NCI-H748 (cell line): ENCODE results near the gene RACK1.
"Not testable (repeated sequence)": the region's sequence is repeated elsewhere in the genome, so short reads cannot be mapped to it uniquely, and the experiment has no call there.

Experiments used
- DNase-seq: peaks from one replicate; lab custom pipeline; 2025; ENCODE audit not compliant: unreplicated experiment; lab: John Stamatoyannopoulos, UW

The RACK1 gene

DNA sequence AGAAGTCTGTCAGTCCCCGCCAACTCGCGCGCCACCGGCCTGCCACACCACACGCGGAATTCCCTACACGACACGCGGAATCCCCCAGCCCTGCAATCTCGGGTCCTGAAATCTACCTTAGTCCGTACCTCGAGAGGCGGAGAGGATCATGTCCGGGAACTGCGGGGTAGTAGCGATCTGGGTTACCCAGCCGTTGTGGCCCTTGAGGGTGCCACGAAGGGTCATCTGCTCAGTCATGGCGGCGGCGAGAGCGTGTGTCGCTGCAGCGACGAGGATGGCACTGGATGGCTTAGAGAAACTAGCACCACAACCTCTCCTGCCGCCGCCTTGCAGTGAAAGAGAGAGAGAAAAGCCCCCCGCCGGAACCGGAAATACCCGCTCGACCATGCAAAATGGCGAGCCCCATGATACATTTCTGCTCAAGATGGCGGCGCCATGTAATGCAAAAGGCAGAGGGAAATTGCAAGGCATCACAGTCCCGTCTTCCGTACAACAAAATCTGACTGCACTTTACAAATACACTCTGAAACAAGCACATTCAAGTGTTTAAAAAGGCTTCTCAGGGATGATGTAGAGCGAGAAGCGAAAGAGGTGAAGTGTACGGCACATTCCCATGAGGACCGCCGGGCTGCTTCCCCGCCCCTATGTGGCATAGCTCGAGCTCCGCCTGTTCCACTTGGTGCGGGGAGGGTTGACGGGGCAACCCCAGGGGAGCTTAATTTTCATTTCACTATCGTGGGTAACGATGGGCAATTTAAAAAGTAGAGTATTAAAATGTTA, at the start of gene RACK1:
Gene RACK1 (minus strand): TSS at position 343 of the 780 bp plus-strand sequence. CDS start 106 bp downstream, at position 237.
- DNase-seq: no peak

DNA sequence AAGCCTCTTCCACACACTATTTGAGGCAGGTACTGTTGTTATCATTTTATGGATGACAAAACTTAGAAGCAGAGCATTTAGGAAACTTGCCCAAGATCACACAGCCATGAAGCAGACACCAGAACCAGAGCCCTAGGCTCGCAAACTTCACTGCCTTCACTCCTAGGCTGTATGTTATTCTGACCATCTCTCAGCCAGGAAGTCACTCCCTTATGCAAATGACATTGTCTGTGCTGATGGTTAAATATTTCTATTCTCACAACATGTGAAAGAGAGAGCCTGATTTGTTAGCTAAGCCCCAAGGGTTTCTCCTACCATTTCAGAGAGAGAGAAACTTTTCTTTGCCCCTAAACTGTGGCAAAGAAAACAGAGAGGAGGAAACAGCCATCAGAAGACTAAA, 43.6 kb upstream of the RACK1 start:
- DNase-seq: not testable (repeated sequence)

DNA sequence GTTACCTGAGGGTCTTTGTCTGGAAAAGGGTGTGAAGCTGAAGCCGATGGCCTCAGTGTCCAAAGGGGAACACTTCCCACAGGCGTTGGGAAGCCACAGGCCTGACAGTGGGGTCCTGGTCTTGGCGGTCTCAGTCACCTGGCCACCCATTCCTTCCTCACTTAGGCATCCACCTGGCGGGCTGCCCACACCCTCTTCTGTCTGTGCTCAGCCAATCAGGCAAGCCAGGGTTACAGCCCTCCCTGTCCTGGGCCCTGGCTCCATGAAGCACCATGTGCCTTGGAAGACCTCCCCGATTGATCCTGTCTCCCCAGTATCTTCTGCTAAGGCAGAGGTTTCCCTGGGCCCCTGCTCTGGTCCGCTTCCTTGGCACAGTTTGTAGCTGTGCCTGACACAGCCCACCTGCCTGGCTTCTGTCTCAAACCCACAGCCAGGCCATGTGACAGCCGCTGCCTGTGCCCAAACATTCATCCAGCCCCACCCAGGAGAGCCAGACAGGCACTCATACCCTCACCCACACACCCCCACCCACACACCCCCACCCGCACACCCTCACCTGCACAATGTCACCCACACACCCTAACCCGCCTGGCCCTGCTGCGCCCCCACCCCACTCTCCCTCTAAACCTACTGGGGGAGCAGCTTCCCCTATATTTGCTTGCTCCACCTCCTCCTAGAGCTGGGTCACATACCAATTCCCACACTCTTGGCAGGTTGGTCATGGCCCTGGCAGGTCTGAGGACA, 42.4 kb upstream of the RACK1 start:
- DNase-seq: not testable (repeated sequence)

DNA sequence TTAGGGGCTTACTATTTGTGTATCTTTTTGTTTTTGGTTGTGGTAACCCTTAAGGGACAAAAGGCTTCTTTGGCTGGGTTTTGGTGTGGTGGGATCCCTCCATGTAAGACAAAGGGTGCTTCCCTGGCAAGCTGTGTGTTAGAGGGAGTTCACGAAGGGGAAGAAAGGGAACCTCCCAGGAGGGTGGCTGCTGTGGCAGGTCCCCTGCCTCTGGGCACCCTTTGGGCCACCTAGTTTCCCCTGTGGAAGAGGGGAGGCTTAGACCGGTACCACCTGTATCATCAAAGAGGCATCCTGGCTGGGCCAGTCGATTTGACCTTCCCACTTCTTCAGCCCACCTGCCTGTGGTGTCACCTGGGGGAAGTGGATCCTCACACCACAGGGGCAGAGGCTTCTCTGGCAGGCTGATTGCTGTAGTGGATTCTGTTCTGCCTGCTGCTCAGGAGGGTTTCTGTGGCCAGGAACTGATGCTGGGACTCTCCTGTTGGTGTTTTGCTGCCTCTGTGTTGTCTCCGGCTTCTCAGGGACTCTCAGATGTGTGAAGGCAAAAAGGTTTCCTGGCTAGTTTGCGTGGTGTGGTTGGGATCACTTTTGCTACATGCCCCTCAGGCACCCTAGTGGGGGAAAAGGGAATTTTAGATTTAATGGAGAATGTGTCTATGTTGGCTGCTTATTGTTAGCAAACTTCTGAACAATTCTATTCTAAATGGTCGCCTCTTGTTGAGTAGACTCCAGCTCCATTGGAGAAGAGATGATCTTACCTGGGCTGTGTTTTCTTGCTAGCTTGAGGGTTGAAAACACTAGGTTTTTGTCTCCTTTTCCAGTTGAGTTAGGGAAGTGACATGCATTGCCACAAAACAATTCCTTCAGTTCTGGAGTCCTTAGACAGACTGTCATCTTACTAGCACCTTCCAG, 40.4 kb upstream of the RACK1 start:
- not testable (repeated sequence) for DNase-seq

DNA sequence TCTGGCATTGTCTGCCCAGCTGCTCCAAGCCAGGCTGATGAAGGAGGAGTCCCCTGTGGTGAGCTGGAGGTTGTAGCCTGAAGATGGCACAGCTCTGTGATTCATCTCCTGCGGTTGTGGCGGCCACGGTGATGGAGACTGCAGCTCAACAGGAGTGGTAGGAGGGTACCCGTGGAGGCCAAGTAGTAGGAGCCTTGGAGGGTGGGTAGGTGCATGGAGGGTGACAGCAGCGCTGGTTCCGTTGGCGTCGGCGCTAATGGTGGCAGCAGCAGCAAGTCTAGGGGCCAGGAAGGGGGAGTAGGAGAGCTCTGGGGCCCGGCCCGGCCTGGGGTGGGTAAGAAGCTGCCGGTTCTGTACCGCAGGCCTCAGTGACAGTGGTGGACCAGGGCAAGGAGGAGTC, 39.6 kb upstream of the RACK1 start:
- DNase-seq: no peak

DNA sequence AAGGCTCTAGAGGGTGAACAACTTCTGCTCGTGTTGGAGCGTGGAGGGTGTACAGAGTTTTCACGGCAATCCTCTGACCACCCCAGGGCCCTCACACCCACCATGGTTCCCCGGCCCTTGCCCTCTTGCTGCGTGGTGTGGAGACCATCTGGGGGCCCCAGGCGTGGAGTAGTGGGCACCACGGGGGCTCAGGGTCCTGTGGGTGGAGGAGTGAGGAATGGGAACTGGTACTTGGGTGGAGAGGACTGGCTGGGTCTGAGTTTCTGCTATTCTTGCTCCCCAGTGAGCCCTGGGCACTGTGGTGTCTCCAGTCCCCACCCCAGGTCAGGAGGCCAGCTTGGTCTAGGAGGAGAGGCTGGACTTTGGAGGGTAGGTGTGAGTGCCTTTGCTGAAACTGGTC, 39.2 kb upstream of the RACK1 start:
- DNase-seq: no peak

DNA sequence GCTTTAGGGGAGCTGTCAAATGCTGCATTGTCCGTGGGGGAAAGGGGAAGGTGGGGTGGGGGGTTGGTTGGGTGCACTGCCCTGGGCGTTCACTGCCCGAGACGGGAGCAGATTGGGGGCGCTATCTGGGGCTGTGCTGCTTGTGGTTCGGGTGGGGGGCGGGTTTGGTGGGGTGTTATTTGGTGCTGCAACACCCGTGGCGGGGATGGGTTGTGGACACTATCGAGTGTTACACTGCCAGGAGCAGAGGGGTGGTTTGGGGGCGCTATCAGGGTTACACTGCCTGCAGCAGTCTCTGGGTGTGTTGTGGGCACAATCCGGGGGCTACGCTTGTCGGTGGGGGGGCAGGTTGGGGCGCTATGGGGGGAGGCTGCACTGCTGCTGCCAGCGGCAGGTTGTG, 38.7 kb upstream of the RACK1 start:
- not testable (repeated sequence) for DNase-seq

DNA sequence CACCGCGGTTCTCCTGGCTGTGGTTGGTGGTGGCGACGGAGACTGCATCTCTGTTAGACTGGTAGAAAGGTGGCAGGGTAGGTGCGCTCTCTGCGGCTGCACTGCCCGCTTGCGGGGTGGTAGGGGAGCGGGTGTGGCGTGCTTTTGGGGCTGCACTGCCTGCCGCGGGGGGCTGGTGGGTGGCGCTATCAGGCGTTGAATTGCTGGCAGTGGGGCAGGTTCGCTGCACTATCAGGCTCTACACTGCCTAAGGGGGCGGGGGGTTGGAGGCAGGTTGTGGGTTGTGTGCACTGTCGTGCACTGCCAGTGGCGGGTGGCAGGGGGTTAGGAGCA, 38.2 kb upstream of the RACK1 start:
- no peak for DNase-seq

DNA sequence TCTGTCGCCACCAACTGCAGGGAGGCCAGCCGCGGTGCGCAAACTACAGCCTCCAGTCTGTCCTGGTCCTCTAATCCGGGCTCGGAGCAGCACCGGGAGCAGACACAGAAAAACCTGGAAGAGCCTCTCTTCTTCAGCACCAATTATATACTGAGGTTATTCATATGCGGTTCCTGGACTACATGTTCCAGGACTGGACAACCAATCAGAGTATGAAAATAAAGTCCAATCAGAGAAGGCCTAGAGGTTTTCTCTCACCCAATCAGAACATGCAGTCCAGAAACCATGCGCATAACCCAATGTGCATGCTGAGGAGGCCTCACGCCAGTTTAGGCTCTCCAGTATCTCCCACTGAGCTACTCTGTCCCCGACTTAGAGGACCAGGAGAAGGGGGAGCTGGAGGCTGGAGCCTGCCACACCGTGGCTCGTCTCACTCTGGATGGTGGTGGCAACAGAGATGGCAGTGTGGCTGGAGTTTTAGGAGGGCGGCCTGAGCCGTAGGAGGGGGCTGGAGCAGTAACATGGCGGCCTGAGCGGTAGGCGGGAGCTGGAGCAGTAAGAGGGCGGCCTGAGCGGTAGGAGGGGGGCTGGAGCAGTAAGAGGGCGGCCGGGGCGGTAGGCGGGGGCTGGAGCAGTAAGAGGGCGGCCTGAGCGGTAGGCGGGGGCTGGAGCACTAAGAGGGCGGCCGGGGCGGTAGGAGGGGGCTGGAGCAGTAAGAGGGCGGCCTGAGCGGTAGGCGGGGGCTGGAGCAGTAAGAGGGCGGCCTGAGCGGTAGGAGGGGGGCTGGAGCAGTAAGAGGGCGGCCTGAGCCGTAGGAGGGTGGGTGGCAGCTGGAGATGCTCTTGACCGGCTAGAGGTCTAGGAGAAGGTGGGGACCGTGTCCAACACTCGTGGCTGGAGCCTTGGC, 37.6 kb upstream of the RACK1 start:
- no peak for DNase-seq

DNA sequence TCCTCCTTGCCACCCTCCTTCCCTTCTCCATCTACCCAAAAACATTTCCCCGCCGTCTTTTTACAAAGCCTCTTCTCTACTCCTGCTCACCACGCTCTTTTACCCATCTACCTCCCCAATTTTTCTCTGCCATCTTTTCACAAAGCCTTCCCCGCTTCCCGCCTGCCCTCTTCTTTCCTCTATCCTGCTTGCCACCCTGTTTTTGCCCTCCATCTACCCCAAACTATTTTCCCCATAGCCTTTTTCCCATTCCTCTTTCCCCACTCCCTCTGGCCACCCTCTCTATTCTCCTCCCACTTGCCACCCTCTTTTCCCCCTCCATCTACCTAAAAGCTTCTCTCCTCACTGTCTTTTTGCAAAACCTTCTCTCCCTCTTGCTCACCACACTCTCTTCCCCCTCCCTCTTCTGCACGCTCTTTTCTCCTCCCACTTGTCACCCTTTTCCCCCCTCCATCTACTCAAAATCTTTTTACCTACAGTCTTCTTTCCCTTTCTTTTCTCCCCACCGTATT, 36.6 kb upstream of the RACK1 start:
- no peak for DNase-seq

DNA sequence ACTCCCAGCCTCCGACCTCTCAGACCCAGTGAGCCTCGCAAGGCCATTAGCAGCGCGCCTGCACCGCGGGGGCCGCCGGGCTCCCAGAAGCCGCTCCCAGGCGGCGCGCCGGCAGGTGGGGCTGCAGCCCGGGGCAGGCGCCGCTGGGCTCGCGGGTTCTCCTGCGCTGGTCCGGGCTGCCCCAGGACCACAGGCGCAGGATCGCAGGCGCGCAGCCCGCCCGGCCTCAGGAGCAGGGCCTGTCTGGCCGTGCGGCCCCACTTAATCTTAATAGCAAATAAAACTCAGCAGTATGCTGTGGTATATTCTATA, 29.7 kb upstream of the RACK1 start:
- not testable (repeated sequence) for DNase-seq

DNA sequence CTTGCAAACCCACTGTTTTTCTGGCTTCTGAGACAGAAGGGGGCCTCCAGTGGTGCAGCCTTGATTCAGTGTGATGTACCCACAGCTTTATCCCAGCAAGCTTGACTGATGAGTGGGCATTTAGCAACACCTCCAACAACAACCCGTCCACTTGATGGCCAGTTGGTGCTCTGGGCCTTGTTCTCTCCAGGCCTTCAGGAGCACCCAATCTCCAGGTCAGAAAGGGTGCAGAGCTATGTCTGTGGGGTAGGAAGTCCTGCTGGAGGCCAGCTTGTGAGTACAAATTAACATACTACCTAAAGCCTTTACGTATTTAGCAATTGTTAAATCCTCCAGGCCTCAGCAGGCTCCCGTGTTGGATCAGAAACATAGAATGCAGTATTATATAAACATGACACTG, 27.4 kb upstream of the RACK1 start:
- no peak for DNase-seq

DNA sequence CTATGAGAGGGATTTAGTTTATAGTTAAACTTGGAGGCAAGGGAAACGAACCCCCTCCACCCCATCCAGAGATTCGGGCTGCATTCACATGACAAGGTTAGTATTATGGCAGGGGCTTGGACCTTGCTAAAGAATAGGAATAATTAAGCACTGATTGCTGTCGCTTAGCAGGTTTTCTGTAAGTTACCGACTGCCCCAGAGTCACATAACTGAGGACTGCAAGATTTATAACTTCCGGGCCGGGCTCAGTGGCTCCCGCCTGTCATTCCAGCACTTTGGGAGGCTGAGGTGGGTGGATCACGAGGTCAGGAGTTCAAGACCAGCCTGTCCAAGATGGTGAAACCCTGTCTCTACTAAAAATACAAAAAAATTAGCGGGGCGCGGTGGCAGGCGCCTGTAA, 24.2 kb upstream of the RACK1 start:
- DNase-seq: not testable (repeated sequence)

DNA sequence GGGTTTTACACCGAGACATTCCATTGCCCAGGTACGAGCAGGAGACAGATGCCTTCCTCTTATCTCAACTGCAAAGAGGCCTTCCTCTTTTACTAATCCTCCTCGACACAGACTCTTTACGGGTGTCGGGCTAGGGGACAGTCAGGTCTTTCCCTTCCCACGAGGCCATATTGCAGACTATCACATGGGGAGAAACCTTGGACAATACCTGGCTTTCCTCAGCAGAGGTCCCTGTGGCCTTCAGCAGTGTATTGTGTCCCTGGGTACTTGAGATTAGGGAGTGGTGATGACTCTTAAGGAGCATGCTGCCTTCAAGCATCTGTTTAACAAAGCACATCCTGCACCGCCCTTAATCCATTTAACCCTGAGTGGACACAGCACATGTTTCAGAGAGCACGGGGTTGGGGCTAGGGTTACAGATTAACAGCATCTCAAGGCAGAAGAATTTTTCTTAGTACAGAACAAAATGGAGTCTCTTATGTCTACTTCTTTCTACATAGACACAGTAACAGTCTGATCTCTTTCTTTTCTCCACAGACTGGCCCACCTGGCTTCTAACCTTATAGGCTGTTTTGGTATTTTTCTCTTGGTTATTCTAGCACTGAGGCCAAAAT, 23.7 kb upstream of the RACK1 start:
- DNase-seq: not testable (repeated sequence)

DNA sequence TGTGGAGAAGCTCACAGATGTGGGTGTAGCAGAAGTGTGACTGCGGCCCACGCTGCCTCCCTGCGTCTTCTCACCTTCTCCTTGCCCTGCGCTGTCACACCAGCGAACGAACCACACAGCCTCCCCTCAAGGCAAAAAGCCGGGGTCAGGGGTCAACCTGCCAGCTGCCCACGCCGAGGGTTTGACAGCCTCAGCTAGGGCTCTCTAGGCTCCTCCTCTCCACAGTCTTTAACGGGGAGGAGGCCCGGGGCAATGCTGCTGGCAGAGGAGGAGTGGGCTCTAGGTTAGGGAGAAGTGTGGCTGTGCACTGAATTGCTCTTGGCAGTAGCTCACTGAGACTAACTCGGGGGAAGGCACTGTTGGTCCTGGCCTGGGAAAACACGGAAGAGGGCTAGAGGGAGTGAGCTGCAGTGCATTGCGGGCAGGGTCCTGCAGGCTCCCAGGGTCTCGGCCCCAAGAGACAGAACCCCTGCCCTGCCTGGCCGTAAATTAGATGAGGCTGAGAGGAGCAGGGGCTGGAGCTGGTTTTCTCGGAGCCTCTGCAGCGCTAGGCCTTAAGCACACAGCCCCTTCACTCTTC, 21.5 kb upstream of the RACK1 start:
- DNase-seq: no peak

DNA sequence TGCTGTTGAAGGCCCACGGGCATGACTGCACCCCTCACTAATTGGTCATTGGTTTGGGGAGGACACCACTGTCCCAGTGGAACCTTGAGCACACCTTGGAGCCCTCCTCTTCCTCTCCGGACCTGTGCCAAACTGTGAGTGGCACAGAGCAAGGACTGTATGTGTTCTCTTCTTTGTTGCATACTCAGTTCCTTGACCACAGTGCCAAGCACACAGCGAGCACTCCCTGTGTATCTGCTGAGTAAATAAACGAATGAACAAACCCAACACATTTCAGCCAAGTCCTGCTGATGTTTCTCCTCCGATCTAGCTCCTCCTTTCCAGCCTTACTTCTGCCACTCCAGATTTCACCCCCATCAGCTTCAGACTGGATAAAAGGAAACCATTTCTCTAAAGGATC, 19.9 kb upstream of the RACK1 start:
- no peak for DNase-seq

DNA sequence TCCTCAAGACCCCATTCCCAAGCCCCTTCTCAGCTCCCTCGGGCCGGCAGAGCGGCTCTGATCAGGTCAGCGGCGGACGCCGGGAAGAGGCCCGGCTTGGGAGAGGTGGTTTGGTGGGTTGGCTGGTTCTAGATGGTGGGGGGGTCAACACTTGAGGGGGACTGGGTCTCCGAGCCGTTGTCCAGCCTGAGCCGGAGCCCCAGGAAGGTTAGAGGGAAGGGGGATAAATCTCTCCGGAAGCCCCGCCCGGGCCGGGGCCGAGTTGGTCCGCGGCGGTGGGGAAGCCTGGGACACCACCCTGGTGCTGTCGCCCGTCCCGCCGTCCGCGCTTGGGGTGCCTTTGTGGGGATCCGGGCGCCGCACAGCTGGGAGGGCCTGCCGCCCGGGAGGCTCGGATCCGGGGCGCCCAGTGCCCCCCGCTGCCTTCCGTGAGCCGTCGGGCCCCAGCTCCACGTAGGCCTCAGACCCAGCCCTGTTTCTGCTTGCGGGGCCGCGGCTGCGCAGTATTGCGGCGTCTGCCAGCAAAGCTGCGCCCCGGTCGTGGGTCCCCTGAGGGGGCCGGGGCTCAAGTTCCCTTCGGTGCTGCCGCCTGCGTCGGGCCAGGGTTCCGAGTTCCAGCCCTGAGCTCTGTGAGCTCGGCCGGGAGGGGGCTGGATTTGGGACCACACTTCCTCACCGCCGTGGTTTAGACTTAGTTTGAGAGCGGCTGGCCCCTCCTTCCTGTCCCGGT, 17.8 kb upstream of the RACK1 start:
- DNase-seq: no peak

DNA sequence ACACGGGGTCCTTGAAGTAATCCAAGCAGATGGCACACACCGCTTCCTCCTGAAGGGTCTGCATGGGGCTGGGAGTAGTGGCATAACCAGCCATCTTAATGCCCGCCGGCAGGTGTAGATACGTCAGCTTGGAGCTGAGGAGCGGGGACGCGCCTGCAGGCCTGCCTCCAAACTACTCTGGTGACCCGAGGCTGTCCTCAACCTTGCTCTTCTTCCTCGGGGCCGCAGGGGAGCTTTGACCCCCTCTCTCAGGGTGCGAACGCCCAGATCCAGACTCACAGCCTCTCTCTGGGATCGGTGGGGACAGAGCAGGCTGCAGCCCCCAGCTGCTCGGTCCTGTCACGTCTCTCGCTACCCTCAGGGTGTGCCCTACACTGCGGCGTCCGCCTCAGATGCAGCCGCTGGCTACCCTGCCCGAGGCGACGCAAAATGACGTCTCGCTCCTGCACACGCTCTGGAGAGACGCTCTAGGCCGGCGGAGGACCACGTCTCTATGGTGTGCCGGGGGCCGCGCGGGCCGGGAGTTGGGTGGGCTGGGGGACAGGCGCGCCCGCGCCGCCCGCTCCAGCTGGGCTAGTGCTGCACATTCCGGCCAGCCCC, 17.1 kb upstream of the RACK1 start, which contains the start of gene TRIM52:
Gene TRIM52 (minus strand): TSS at position 424 of the 600 bp plus-strand sequence. CDS start 330 bp downstream, at position 94.
- no peak for DNase-seq
